ENCODE results near the gene FGD2.

The FGD2 gene

GRCh38 chr6:37062424-37062823, 57.0 kb downstream of the FGD2 start:
- DNase-seq: no peak

GRCh38 chr6:37068356-37069270, 63.2 kb downstream of the FGD2 start:
- no peak for DNase-seq

GRCh38 chr6:37069639-37070038, 64.2 kb downstream of the FGD2 start:
- no peak for DNase-seq

GRCh38 chr6:37072526-37072925, 67.1 kb downstream of the FGD2 start:
- no peak for DNase-seq

- no peak for DNase-seq
Measured at GRCh38 chr6:37074053-37074827, 68.8 kb downstream of the FGD2 start.

GRCh38 chr6:37077191-37077904, 71.9 kb downstream of the FGD2 start:
- DNase-seq: no peak

- DNase-seq: no peak
Measured at GRCh38 chr6:37077905-37078296, 72.4 kb downstream of the FGD2 start.
